ENCODE results near the gene FKBP5. TPM values are rescaled to one million over a fixed set of nuclear protein-coding genes. Genes with fewer than 3 reads are reported as not detected.
"Not testable (repeated sequence)": the region's sequence is repeated elsewhere in the genome, so short reads cannot be mapped to it uniquely, and the experiment has no call there.

The FKBP5 gene
- total RNA-seq, 1 experiment from 2014 or later, result 9.4 TPM

GRCh38 chr6:35708585-35708984 is 19.9 kb upstream of the FKBP5 start:
- no peaks in the 10 kb centered on the region for H3K27me3 ChIP-seq
- H3K36me3 ChIP-seq, result no peaks in the 10 kb centered on the region
- H3K9me3 ChIP-seq, result no peaks in the 10 kb centered on the region
- no peak for DNase-seq
- no peak overlapping the region for H3K4me3 ChIP-seq

- H3K36me3 ChIP-seq, result no peaks in the 10 kb centered on the region
- no peak for DNase-seq
- H3K4me3 ChIP-seq, result no peak overlapping the region
- H3K9me3 ChIP-seq, result no peaks in the 10 kb centered on the region
- no peaks in the 10 kb centered on the region for H3K27me3 ChIP-seq
Measured at GRCh38 chr6:35707714-35708407, 19.1 kb upstream of the FKBP5 start.

- no peak for DNase-seq
- Histone ChIP-seq H3K27me3 (no peaks in the 10 kb centered on the region), H3K4me3 (no peak overlapping the region), H3K36me3 (no peaks in the 10 kb centered on the region), H3K9me3 (no peaks in the 10 kb centered on the region)
Measured at GRCh38 chr6:35706468-35706867, 17.8 kb upstream of the FKBP5 start.

- DNase-seq, result no peak
- Histone ChIP-seq H3K36me3 (no peaks in the 10 kb centered on the region), H3K4me3 (no peak overlapping the region)
Measured at GRCh38 chr6:35703554-35703953, 14.8 kb upstream of the FKBP5 start.

GRCh38 chr6:35698858-35699257 is 10.1 kb upstream of the FKBP5 start:
- no peaks in the 10 kb centered on the region for H3K36me3 ChIP-seq
- H3K4me3 ChIP-seq, result no peak overlapping the region
- H3K27me3 ChIP-seq, result no peaks in the 10 kb centered on the region
- no peak for DNase-seq
- peaks cover 2% of the 10 kb centered on the region for H3K9me3 ChIP-seq

More at GRCh38 chr6:35703554-35703953, 14.8 kb upstream of the FKBP5 start:
- Histone ChIP-seq H3K27me3 (no peaks in the 10 kb centered on the region), H3K9me3 (no peaks in the 10 kb centered on the region)

GRCh38 chr6:35698430-35698829 is 9.7 kb upstream of the FKBP5 start:
- not testable (repeated sequence) for DNase-seq, H3K4me3 ChIP-seq, H3K27me3 ChIP-seq, H3K36me3 ChIP-seq, H3K9me3 ChIP-seq

- no peaks in the 10 kb centered on the region for H3K27me3 ChIP-seq
- no peak for DNase-seq
- peaks cover 2% of the 10 kb centered on the region for H3K9me3 ChIP-seq
- no peaks in the 10 kb centered on the region for H3K36me3 ChIP-seq
- H3K4me3 ChIP-seq, result no peak overlapping the region
Measured at GRCh38 chr6:35694462-35694861, 5.7 kb upstream of the FKBP5 start.

- Histone ChIP-seq H3K27me3 (no peaks in the 10 kb centered on the region), H3K4me3 (no peak overlapping the region), H3K9me3 (peaks cover 2% of the 10 kb centered on the region), H3K36me3 (no peaks in the 10 kb centered on the region)
- DNase-seq, result no peak
Measured at GRCh38 chr6:35691027-35691824, 2.5 kb upstream of the FKBP5 start.

GRCh38 chr6:35690484-35690883 is 1.8 kb upstream of the FKBP5 start:
- no peaks in the 10 kb centered on the region for H3K27me3 ChIP-seq
- H3K36me3 ChIP-seq, result no peaks in the 10 kb centered on the region
- H3K9me3 ChIP-seq, result peaks cover 2% of the 10 kb centered on the region
- DNase-seq, result no peak
- no peak overlapping the region for H3K4me3 ChIP-seq

- not testable (repeated sequence) for H3K4me3 ChIP-seq, H3K9me3 ChIP-seq, H3K36me3 ChIP-seq, DNase-seq, H3K27me3 ChIP-seq
Measured at GRCh38 chr6:35690006-35690405, 1.3 kb upstream of the FKBP5 start.

- Histone ChIP-seq H3K9me3 (no peaks in the 10 kb centered on the region), H3K36me3 (no peaks in the 10 kb centered on the region), H3K4me3 (peak overlapping the region; percentile 64), H3K27me3 (no peaks in the 10 kb centered on the region)
- peak; percentile 46 for DNase-seq
Measured at GRCh38 chr6:35687658-35688604, 784 bp downstream of the FKBP5 start.

- H3K4me3 ChIP-seq, result peak overlapping the region; percentile 64
- H3K27me3 ChIP-seq, result no peaks in the 10 kb centered on the region
- no peaks in the 10 kb centered on the region for H3K36me3 ChIP-seq
- DNase-seq, result no peak
- no peaks in the 10 kb centered on the region for H3K9me3 ChIP-seq
Measured at GRCh38 chr6:35686873-35687555, 1.7 kb downstream of the FKBP5 start.

- Histone ChIP-seq H3K9me3 (no peaks in the 10 kb centered on the region), H3K27me3 (no peaks in the 10 kb centered on the region), H3K4me3 (no peak overlapping the region), H3K36me3 (no peaks in the 10 kb centered on the region)
- DNase-seq, result no peak
Measured at GRCh38 chr6:35686436-35686835, 2.3 kb downstream of the FKBP5 start.

GRCh38 chr6:35683267-35683666 is 5.4 kb downstream of the FKBP5 start:
- Histone ChIP-seq H3K27me3 (no peaks in the 10 kb centered on the region), H3K9me3 (no peaks in the 10 kb centered on the region), H3K36me3 (no peaks in the 10 kb centered on the region), H3K4me3 (no peak overlapping the region)
- no peak for DNase-seq

GRCh38 chr6:35681298-35681697 is 7.4 kb downstream of the FKBP5 start:
- no peaks in the 10 kb centered on the region for H3K27me3 ChIP-seq
- DNase-seq, result no peak
- H3K36me3 ChIP-seq, result no peaks in the 10 kb centered on the region
- no peaks in the 10 kb centered on the region for H3K9me3 ChIP-seq
- no peak overlapping the region for H3K4me3 ChIP-seq

GRCh38 chr6:35679399-35679798 is 9.3 kb downstream of the FKBP5 start:
- DNase-seq, result no peak
- H3K9me3 ChIP-seq, result no peaks in the 10 kb centered on the region
- H3K27me3 ChIP-seq, result no peaks in the 10 kb centered on the region
- H3K4me3 ChIP-seq, result no peak overlapping the region
- H3K36me3 ChIP-seq, result no peaks in the 10 kb centered on the region

All from MG63 (cell line).